HG02973 (cell line): ENCODE results near the gene COX8C.
"Not testable (repeated sequence)": the region's sequence is repeated elsewhere in the genome, so short reads cannot be mapped to it uniquely, and the experiment has no call there.

Source experiments
- ATAC-seq: cut with Tn5 transposase; IDR thresholded peaks from one replicate; pipeline ENCODE4 v1.9.1; 2021; ENCODE audit warnings: moderate library complexity; ENCODE audit not compliant: unreplicated experiment

Gene COX8C

GRCh38 chr14:93320489-93320888, 26.5 kb upstream of the COX8C start:
- no peak for ATAC-seq

- ATAC-seq = no peak
Observed at GRCh38 chr14:93322929-93323599, 23.9 kb upstream of the COX8C start.

DNA sequence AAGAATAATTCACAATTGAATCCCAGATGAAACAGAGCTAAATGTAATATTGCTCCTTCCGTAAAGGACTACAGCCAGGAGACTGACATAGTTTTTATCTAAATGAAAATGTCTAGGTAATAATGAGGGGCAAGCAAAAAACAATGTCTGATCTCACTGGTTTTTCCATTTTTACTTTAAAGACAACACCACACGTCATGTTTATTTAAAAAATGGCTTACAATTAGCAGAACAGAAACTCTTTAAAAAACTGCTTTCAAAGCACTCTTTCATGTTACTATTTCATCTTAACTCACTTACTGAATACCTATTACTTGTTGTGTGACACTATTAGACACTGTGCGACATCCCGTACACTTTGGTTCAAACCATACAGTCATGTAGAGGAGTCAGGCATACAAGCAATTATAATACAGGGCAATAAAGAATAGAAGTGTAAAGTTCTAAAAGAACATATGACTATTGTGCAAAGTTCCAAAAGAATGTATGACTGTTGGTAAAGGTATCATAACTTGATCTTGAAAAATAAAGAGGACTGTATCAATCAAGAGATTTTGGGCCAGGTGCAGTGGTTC, 23.3 kb upstream of the COX8C start:
- ATAC-seq = no peak

GRCh38 chr14:93326196-93326595, 20.8 kb upstream of the COX8C start:
- no peak for ATAC-seq

DNA sequence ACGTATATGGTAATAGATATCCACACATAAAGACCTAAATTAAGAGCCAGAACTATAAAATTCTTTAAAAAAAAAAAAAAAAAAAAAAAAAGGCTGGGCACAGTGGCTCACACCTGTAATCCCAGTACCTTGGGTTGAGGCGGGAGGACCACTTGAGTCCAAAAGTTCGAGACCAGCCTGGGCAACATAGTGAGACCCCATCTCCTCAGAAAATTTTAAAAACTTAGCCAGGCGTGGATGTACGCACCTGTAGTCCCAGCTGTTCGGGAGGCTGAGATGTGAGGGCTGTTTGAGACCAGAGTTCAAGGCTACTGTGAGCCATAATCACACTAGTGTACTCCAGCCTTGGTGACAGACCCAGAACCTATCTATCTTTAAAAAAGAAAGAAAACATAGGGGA, 18.4 kb upstream of the COX8C start:
- ATAC-seq = no peak

DNA sequence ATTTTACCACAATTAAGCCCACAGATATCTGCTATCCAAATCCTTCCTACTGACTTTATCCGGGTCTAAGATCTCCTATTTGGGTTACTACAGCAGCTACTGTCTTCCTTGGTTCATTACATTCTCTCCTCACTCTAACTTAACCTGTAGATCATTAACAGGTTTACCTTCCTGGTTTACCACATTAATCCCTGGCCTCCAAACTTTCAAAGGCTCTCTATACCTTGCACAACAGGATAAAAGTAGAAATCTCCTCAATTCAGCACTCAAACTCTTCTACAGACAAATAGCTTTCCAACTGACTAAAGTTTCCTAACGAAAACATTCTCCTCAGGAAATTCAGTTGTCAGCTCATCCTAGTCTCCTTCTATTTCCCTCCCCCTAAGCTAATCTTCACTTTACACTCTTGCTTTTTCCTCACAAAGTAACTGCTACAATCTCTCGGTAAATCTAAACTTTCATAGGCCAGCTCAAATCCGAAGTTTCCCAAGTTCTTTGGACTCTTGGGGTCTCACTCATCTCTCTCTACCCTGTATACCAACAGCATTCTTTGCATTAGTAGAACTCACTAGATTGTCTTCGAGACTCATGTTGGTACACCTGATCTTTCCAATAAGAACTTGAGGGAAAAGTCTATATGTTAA, 16.9 kb upstream of the COX8C start:
- ATAC-seq = no peak

DNA sequence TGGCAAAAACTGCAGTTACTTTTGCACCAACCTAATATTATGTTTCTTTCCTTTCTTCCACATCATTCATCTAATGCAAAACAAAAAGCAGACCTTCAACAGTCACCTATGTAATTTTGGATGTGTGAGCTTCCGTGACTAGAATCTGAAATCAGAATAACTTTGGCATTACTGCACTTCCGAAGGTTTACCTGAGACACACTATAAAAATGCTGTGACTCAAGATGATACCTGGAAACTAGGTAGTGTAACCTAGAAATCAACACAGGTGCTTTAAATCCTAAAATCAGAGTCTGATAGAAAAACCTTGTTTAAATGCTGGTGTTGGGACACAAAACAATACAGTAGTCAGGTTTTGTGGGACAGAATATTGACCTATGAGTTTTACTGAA, 16.4 kb upstream of the COX8C start:
- no peak for ATAC-seq

GRCh38 chr14:93331002-93331727, 15.8 kb upstream of the COX8C start:
- ATAC-seq = no peak

- no peak for ATAC-seq
Observed at GRCh38 chr14:93331728-93332396, 15.1 kb upstream of the COX8C start.

- ATAC-seq = peak; percentile 43
Observed at GRCh38 chr14:93332397-93332852, 14.6 kb upstream of the COX8C start.

GRCh38 chr14:93332853-93333630, 13.9 kb upstream of the COX8C start, which contains the start of gene BTBD7:
BTBD7 (minus strand) TSS chr14:93333036; CDS start chr14:93296051, 36,985 bp downstream.
- peak; percentile 78 for ATAC-seq

GRCh38 chr14:93333631-93334103, 13.3 kb upstream of the COX8C start:
- ATAC-seq = no peak

DNA sequence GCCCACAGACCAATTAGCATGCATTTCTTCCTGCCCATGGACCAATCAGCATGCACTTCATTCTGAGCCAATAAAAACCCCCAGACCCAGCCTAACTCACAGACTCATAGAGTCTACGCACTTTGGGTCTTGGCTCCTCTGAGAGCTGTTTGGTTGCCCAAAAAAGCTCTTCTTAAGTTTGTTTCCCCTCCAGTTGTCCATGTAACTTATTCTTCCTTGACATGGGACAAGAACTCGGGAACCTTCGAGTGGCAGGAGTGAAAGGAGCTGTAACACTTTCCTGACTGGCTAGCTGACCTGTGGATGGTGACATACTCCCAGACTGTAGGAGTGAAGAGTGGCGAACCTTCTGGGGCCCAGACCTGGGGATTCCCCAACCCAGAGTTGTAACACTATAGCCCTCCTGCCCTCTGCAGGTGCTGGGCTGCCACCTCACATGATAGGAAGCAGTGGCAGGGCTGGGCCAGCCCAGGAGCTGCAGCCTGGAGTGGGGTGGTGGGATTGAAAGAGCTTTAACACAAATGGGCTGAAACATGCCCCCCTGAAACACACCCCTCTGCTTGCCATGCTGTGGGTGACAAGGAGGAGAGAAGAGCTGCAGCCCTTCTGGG, 9.7 kb upstream of the COX8C start:
- ATAC-seq = no peak

- ATAC-seq = no peak
Observed at GRCh38 chr14:93337884-93338283, 9.1 kb upstream of the COX8C start.

- ATAC-seq = no peak
Observed at GRCh38 chr14:93343266-93343665, 3.7 kb upstream of the COX8C start.

- ATAC-seq = no peak
Observed at GRCh38 chr14:93343797-93344196, 3.2 kb upstream of the COX8C start.

DNA sequence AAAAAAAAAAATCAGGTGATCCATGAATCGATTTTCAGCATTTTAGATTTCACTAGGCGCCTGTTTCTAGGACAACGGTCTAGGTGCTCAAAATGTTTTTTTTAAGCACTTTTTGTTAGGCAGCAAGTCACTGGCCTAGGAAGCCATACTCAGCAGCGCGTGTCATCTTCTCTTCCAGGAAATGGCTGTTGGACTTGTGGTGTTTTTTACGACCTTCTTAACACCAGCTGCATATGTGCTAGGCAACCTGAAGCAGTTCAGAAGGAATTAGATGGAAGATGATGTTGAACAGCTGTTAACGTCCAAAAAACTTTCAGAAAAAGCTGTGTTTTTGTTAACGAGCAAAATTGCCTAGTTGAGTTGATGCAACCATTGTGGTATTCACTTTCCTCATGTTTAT, 868 bp downstream of the COX8C start:
- ATAC-seq = no peak

- ATAC-seq = no peak
Observed at GRCh38 chr14:93348292-93348691, 1.3 kb downstream of the COX8C start.

DNA sequence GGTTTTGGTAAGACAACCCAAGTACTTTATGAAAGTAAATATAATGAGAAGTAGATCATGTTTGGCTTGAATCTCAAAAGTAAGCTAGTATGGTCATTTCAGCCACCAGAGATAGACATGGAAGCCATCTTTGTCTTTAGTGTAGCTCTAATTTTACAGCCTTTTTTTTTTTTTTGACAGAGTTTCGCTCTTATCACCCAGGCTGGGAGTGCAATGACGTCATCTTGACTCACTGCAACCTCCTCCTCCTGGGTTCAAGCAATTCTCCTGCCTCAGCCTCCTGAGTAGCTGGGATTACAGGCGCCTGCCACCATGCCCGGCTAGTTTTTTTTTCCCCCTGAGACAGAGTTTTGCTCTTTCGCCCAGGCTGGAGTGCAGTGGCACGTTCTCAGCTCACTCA, 7.9 kb downstream of the COX8C start:
- ATAC-seq = not testable (repeated sequence)
